Measurements from ENCODE around the gene CLPX.

Gene CLPX

GRCh38 chr15:65133548-65134200, 51.5 kb downstream of the CLPX start, which contains the start of gene PDCD7:
Gene PDCD7 (minus strand): TSS chr15:65133808. CDS start chr15:65133781, 27 bp downstream.
- Histone ChIP-seq H4K20me1 (peaks cover 23 to 46% (median 40%) of the 10 kb centered on the region in 11 experiments; a peak in 20 of 22 replicates), H3K4me3 (peak within 1 kb of the TSS; percentile 76 to 97 (median 94)), H3K36me3 (peaks cover 24 to 42% (median 33%) of the 10 kb centered on the region in 11 experiments), H3K9ac (peak within 1 kb of the TSS; percentile 89 to 98 (median 91)), H3K4me1 (peaks cover 18 to 33% (median 29%) of the 10 kb centered on the region in 10 experiments), H3K9me3 (replicated peaks in 1 of 11) (peaks cover 27 to 34% (median 29%) of the 10 kb centered on the region in 11 experiments), H3K27ac (peak within 1 kb of the TSS; percentile 74 to 96 (median 91)), H3K27me3 (no peaks in the 10 kb centered on the region), H3K4me2 (peak within 1 kb of the TSS; percentile 75 to 99 (median 94))
- no peak for TF ChIP-seq Cebpa-rat (IDR thresholded peaks at IDR 0.05)

- H3K4me2 ChIP-seq: peak overlapping the region; percentile 75 to 99 (median 94)
- peak overlapping the region; percentile 76 to 97 (median 94) for H3K4me3 ChIP-seq
- peaks cover 30 to 46% (median 40%) of the 10 kb centered on the region in 11 experiments for H3K36me3 ChIP-seq
- peaks cover 20 to 28% (median 22%) of the 10 kb centered on the region in 11 experiments for H3K9me3 ChIP-seq (replicated peaks in 1 of 11)
- H3K27ac ChIP-seq: peak overlapping the region; percentile 74 to 96 (median 91)
- no peaks in the 10 kb centered on the region for H3K27me3 ChIP-seq
- no peak for TF ChIP-seq Cebpa-rat (IDR thresholded peaks at IDR 0.05)
- H3K9ac ChIP-seq: peak overlapping the region; percentile 89 to 98 (median 91)
- peaks cover 18 to 33% (median 29%) of the 10 kb centered on the region in 10 experiments for H3K4me1 ChIP-seq
- H4K20me1 ChIP-seq: peaks cover 23 to 53% (median 46%) of the 10 kb centered on the region in 11 experiments; a peak in 20 of 22 replicates
These were observed 52.1 kb downstream of the CLPX start for GRCh38 chr15:65132878-65133547.

- H3K4me3 ChIP-seq: no peak overlapping the region
- no peak overlapping the region for H3K27ac ChIP-seq
- H3K4me2 ChIP-seq: peak overlapping the region in 5 of 11 experiments; percentile 30 to 99 (median 60); a peak in 7 of 22 replicates
- H3K4me1 ChIP-seq: peaks cover 18 to 33% (median 29%) of the 10 kb centered on the region in 10 experiments
- peaks cover 0 to 7% (median 2%) of the 10 kb centered on the region in 11 experiments; a peak in 9 of 22 replicates for H3K9me3 ChIP-seq (replicated peaks in 1 of 11)
- peaks cover 24 to 71% (median 53%) of the 10 kb centered on the region in 11 experiments; a peak in 20 of 22 replicates for H4K20me1 ChIP-seq
- H3K9ac ChIP-seq: peak overlapping the region in 6 of 11 experiments; percentile 0 to 91 (median 38); a peak in 4 of 22 replicates
- TF ChIP-seq Cebpa-rat (IDR thresholded peaks at IDR 0.05): no peak
- H3K36me3 ChIP-seq: peaks cover 50 to 55% (median 52%) of the 10 kb centered on the region in 11 experiments
- H3K27me3 ChIP-seq: no peaks in the 10 kb centered on the region
These were observed 54.2 kb downstream of the CLPX start for GRCh38 chr15:65130941-65131340.

GRCh38 chr15:65115542-65115941, 69.6 kb downstream of the CLPX start:
- H3K9ac ChIP-seq: no peak overlapping the region
- H3K4me2 ChIP-seq: no peak overlapping the region
- no peak overlapping the region for H3K27ac ChIP-seq
- peaks cover 87 to 100% (median 95%) of the 10 kb centered on the region in 11 experiments for H3K36me3 ChIP-seq
- H3K27me3 ChIP-seq: no peaks in the 10 kb centered on the region
- H3K4me3 ChIP-seq: no peak overlapping the region
- no peak for TF ChIP-seq Cebpa-rat (IDR thresholded peaks at IDR 0.05)
- no peaks in the 10 kb centered on the region for H3K9me3 ChIP-seq (replicated peaks in 1 of 11)
- H4K20me1 ChIP-seq: peaks cover 0 to 26% (median 6%) of the 10 kb centered on the region in 11 experiments; a peak in 12 of 22 replicates
- no peaks in the 10 kb centered on the region; a peak in 1 of 20 replicates for H3K4me1 ChIP-seq

GRCh38 chr15:65115086-65115485, 70.1 kb downstream of the CLPX start, which contains the start of gene UBAP1L:
Gene UBAP1L (minus strand): TSS chr15:65115200. CDS start chr15:65106215, 8,985 bp downstream.
- no peaks in the 10 kb centered on the region; a peak in 1 of 20 replicates for H3K4me1 ChIP-seq
- H3K27ac ChIP-seq: no peak within 1 kb of the TSS
- no peaks in the 10 kb centered on the region for H3K27me3 ChIP-seq
- H3K36me3 ChIP-seq: peaks cover 83 to 99% (median 92%) of the 10 kb centered on the region in 11 experiments
- TF ChIP-seq Cebpa-rat (IDR thresholded peaks at IDR 0.05): no peak
- no peak within 1 kb of the TSS for H3K9ac ChIP-seq
- no peak within 1 kb of the TSS for H3K4me3 ChIP-seq
- H4K20me1 ChIP-seq: peaks cover 0 to 22% (median 2%) of the 10 kb centered on the region in 11 experiments; a peak in 11 of 22 replicates
- H3K9me3 ChIP-seq (replicated peaks in 1 of 11): no peaks in the 10 kb centered on the region
- H3K4me2 ChIP-seq: no peak within 1 kb of the TSS

- Histone ChIP-seq H3K27ac (no peak overlapping the region), H3K4me1 (no peaks in the 10 kb centered on the region; a peak in 1 of 20 replicates), H3K4me2 (no peak overlapping the region), H3K27me3 (no peaks in the 10 kb centered on the region), H3K9ac (no peak overlapping the region), H3K9me3 (replicated peaks in 1 of 11) (no peaks in the 10 kb centered on the region), H4K20me1 (peaks cover 0 to 15% (median 0%) of the 10 kb centered on the region in 11 experiments; a peak in 2 of 22 replicates), H3K4me3 (no peak overlapping the region), H3K36me3 (peaks cover 51 to 83% (median 67%) of the 10 kb centered on the region in 11 experiments)
- TF ChIP-seq Cebpa-rat (IDR thresholded peaks at IDR 0.05): no peak
These were observed 74.4 kb downstream of the CLPX start for GRCh38 chr15:65110676-65111292.

GRCh38 chr15:65106011-65106590, 79.0 kb downstream of the CLPX start:
- TF ChIP-seq Cebpa-rat (IDR thresholded peaks at IDR 0.05): no peak
- H3K27ac ChIP-seq: no peak overlapping the region
- H3K4me3 ChIP-seq: no peak overlapping the region

GRCh38 chr15:65105038-65105437, 80.1 kb downstream of the CLPX start:
- H3K27me3 ChIP-seq: no peaks in the 10 kb centered on the region; a peak in 1 of 22 replicates
- H3K4me2 ChIP-seq: no peak overlapping the region
- peaks cover 0 to 12% (median 0%) of the 10 kb centered on the region in 11 experiments; a peak in 3 of 22 replicates for H4K20me1 ChIP-seq
- no peak for TF ChIP-seq Cebpa-rat (IDR thresholded peaks at IDR 0.05)
- H3K4me1 ChIP-seq: peaks cover 0 to 18% (median 8%) of the 10 kb centered on the region in 10 experiments; a peak in 12 of 20 replicates
- H3K9me3 ChIP-seq (replicated peaks in 1 of 11): no peaks in the 10 kb centered on the region
- H3K36me3 ChIP-seq: peaks cover 34 to 79% (median 47%) of the 10 kb centered on the region in 11 experiments
- H3K4me3 ChIP-seq: no peak overlapping the region
- no peak overlapping the region for H3K9ac ChIP-seq
- no peak overlapping the region for H3K27ac ChIP-seq

More at GRCh38 chr15:65106011-65106590, 79.0 kb downstream of the CLPX start:
- Histone ChIP-seq H3K9ac (no peak overlapping the region; a peak in 1 of 22 replicates), H3K36me3 (peaks cover 29 to 77% (median 42%) of the 10 kb centered on the region in 11 experiments), H3K4me1 (peaks cover 0 to 13% (median 6%) of the 10 kb centered on the region in 10 experiments; a peak in 12 of 20 replicates), H3K27me3 (no peaks in the 10 kb centered on the region), H4K20me1 (peaks cover 0 to 8% (median 0%) of the 10 kb centered on the region in 11 experiments; a peak in 5 of 22 replicates), H3K4me2 (no peak overlapping the region), H3K9me3 (replicated peaks in 1 of 11) (no peaks in the 10 kb centered on the region)
